ENCODE measurements around the gene CAMTA1. TPM values are rescaled to one million over a fixed set of nuclear protein-coding genes. Genes with fewer than 3 reads are reported as not detected.

The CAMTA1 gene
- total and polyA plus RNA-seq, 12 donors: 123 to 265 (median 142) TPM

DNA sequence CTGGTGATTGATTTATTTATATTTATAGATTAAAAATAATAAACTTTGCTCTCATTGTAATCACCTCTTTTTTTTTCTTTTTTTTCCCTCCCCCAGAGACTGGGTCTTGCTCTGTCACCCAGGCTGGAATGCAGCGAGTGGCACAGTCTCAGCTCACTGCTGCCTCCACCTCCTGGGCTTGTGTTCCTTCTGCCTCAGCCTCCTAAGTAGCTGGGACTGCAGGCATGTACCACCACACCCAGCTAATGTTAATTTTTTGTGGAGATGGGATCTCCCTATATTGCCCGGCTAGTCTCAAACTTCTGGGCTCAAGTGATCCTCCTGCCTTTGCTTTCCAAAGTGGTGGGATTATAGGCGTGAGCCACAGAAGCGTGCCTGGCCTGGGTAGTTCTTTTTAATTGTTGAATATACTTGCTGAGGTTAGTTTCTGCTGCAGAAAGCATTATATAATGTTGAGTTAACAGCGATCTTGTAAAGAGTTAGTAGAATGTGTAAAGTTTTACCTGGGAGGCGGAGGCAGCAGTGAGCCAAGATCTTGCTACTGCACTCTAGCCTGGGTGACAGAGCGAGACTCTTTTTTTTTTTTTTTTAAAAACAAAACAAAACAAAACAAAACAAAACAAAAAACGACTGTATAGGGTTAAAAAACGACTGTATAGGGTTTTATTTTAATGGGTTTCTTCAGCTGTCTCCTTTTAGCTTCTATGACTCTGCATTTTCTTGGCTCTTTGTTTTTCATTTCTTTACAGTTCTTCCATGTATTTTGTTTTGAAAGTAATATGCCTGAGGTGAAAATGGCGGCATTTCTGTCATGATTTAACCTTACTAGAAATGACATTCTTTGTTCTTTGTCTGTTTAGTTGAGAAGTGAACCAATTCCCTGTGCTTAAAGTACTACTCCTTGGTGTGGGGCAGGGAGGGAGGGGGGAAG lies 82.7 kb downstream of the CAMTA1 start:
- peaks cover 0 to 6% (median 0%) of the 10 kb centered on the region in 9 donors for H3K36me3 ChIP-seq
- H3K4me3 ChIP-seq: no peak overlapping the region
- H3K4me1 ChIP-seq: peaks cover 0 to 47% (median 19%) of the 10 kb centered on the region in 9 donors
- WGBS, 2 donors: 80 to 84% methylated on average over 10 of the region's 10 CpGs
- ATAC-seq (no peak), DNase-seq (no peak)
- no peak overlapping the region for H3K27ac ChIP-seq
- H3K27me3 ChIP-seq: no peaks in the 10 kb centered on the region
- TF ChIP-seq, protein P1, sequence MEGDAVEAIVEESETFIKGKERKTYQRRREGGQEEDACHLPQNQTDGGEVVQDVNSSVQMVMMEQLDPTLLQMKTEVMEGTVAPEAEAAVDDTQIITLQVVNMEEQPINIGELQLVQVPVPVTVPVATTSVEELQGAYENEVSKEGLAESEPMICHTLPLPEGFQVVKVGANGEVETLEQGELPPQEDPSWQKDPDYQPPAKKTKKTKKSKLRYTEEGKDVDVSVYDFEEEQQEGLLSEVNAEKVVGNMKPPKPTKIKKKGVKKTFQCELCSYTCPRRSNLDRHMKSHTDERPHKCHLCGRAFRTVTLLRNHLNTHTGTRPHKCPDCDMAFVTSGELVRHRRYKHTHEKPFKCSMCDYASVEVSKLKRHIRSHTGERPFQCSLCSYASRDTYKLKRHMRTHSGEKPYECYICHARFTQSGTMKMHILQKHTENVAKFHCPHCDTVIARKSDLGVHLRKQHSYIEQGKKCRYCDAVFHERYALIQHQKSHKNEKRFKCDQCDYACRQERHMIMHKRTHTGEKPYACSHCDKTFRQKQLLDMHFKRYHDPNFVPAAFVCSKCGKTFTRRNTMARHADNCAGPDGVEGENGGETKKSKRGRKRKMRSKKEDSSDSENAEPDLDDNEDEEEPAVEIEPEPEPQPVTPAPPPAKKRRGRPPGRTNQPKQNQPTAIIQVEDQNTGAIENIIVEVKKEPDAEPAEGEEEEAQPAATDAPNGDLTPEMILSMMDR (IDR thresholded peaks at IDR 0.05): no peak
- no peaks in the 10 kb centered on the region for H3K9me3 ChIP-seq
- intact Hi-C loops (cut with DNase I): no loop called here

DNA sequence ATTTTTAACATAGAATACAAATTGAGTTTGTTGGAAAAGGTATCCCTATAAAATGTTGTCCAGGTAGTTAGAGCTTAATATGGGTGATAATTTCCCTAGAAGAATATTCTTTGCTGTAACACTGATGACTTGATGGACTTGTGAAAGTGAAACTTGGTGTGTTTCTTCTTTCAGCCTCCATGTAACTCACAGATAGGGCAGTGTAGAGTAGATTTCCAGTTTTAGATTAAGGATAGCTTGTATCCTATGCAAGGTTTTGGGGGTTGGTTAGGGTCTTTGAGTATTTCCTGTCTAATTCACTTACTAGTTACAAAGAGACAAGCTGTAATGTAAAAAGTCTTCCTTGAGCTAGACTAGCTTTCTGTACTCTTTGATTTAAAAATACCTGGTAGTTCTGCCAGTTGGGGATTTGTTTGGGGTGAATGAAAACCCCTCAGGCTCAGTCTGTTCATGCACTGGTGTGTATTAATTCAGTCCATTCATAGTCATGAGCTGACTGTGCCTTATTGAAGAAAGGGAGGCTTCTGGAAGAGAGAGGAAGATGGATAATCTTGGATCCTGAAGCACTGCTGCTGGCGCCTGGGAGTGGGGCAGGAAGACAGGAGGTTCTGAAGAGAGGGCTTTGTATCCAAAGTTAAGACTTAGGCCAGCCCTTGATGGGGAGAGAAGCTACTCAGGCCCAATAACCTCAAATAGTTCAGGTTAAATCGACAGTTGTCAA lies 83.6 kb downstream of the CAMTA1 start:
- H3K9me3 ChIP-seq: no peaks in the 10 kb centered on the region
- ATAC-seq (no peak), DNase-seq (no peak)
- H3K4me3 ChIP-seq: no peak overlapping the region
- peaks cover 0 to 47% (median 19%) of the 10 kb centered on the region in 9 donors for H3K4me1 ChIP-seq
- WGBS, 2 donors: 87 to 91% methylated on average over 2 of the region's 2 CpGs
- peaks cover 0 to 9% (median 0%) of the 10 kb centered on the region in 9 donors for H3K36me3 ChIP-seq
- TF ChIP-seq, protein P1 (IDR thresholded peaks at IDR 0.05): no peak
- no peak overlapping the region for H3K27ac ChIP-seq
- H3K27me3 ChIP-seq: no peaks in the 10 kb centered on the region
- intact Hi-C loops (cut with DNase I): no loop called here

DNA sequence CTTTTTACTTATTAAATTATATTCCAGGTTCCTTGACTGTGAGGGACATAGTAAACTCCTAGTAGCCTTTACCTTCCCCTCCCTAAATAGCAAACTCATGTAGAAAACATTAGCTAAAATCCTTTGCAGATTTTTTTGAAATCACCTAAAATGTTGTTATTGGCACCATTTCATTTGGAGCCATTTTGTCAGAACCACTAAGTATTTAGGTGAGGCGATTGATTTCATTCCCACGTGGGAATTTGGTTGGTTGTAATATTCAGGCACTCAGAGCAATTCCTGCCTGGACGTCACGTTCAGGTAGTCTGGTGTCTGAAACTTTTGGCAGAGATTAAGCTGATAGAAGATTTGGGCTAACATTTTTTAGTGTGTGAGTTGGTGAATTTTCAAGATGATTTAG lies 84.3 kb downstream of the CAMTA1 start:
- Histone ChIP-seq H3K4me1 (peaks cover 0 to 47% (median 19%) of the 10 kb centered on the region in 9 donors), H3K4me3 (no peak overlapping the region), H3K9me3 (no peaks in the 10 kb centered on the region), H3K36me3 (peaks cover 0 to 16% (median 0%) of the 10 kb centered on the region in 9 donors), H3K27me3 (no peaks in the 10 kb centered on the region), H3K27ac (no peak overlapping the region)
- DNase-seq (no peak), ATAC-seq (no peak)
- WGBS, 2 donors: 84 to 90% methylated on average over 4 of the region's 4 CpGs
- intact Hi-C loops (cut with DNase I): no loop called here
- TF ChIP-seq, protein P1 (IDR thresholded peaks at IDR 0.05): no peak

DNA sequence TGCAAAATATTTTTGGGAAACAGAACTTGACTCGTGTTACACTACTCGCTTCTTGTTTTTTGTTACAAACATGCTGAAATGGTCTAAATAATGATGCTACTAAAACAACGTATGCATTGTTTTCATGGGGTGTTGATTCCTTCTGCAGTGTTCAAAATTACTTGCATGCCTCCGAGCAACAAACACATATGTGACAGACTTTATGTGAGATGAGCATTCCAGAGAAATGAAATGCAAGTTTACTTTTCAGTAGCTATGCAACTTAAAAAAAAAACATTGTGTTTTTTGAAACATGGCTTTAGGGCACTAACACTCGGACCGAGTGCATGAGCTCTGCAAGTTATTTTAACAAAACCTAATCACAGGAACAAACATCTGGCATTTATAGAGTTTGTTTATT lies 84.8 kb downstream of the CAMTA1 start:
- Histone ChIP-seq H3K4me1 (peaks cover 0 to 47% (median 19%) of the 10 kb centered on the region in 9 donors), H3K27me3 (no peaks in the 10 kb centered on the region), H3K36me3 (peaks cover 0 to 21% (median 0%) of the 10 kb centered on the region in 9 donors), H3K27ac (no peak overlapping the region), H3K4me3 (no peak overlapping the region), H3K9me3 (no peaks in the 10 kb centered on the region)
- TF ChIP-seq, protein P1 (IDR thresholded peaks at IDR 0.05): no peak
- ATAC-seq (no peak), DNase-seq (no peak)
- intact Hi-C loops (cut with DNase I): no loop called here
- 71 to 72% methylated on average over 6 of the region's 6 CpGs for WGBS, 2 donors
